HG03039 (cell line): ENCODE data around the gene OSTM1.

ENCODE experiments used
- ATAC-seq: cut with Tn5 transposase; IDR thresholded peaks from one replicate; pipeline ENCODE4 v1.9.1; 2021; ENCODE audit warnings: mild to moderate bottlenecking, moderate library complexity; ENCODE audit not compliant: unreplicated experiment

Gene OSTM1

GRCh38 chr6:108074359-108075144 lies at the start of gene OSTM1:
TSS of gene OSTM1 (minus strand) at chr6:108074741. CDS start at chr6:108074651, 90 bp downstream.
- peak; percentile 96 for ATAC-seq

- no peak for ATAC-seq
These were observed 49.4 kb upstream of the OSTM1 start for GRCh38 chr6:108123946-108124345.

- no peak for ATAC-seq
These were observed 49.0 kb upstream of the OSTM1 start for GRCh38 chr6:108123481-108123929.

- no peak for ATAC-seq
These were observed 47.1 kb upstream of the OSTM1 start for GRCh38 chr6:108121612-108122011.

GRCh38 chr6:108120311-108120710 lies 45.8 kb upstream of the OSTM1 start:
- ATAC-seq: no peak

GRCh38 chr6:108119769-108120141 lies 45.2 kb upstream of the OSTM1 start:
- ATAC-seq: no peak

GRCh38 chr6:108118810-108119768 lies 44.5 kb upstream of the OSTM1 start:
- no peak for ATAC-seq

GRCh38 chr6:108118359-108118724 lies 43.8 kb upstream of the OSTM1 start:
- no peak for ATAC-seq

GRCh38 chr6:108117427-108118358 lies 43.2 kb upstream of the OSTM1 start:
- peak; percentile 38 for ATAC-seq

- ATAC-seq: no peak
These were observed 42.2 kb upstream of the OSTM1 start for GRCh38 chr6:108116546-108117426.

- ATAC-seq: no peak
These were observed 41.1 kb upstream of the OSTM1 start for GRCh38 chr6:108115598-108116058.

- ATAC-seq: no peak
These were observed 40.5 kb upstream of the OSTM1 start for GRCh38 chr6:108114841-108115597.

GRCh38 chr6:108113557-108114519 lies 39.3 kb upstream of the OSTM1 start:
- ATAC-seq: no peak

- ATAC-seq: no peak
These were observed 33.8 kb upstream of the OSTM1 start for GRCh38 chr6:108108374-108108773.

- ATAC-seq: no peak
These were observed 32.6 kb upstream of the OSTM1 start for GRCh38 chr6:108107102-108107501.

- ATAC-seq: no peak
These were observed 32.2 kb upstream of the OSTM1 start for GRCh38 chr6:108106694-108107093.

GRCh38 chr6:108106261-108106660 lies 31.7 kb upstream of the OSTM1 start:
- no peak for ATAC-seq

- no peak for ATAC-seq
These were observed 31.0 kb upstream of the OSTM1 start for GRCh38 chr6:108105571-108105970.
